Activated CD4-positive, alpha-beta T cell treated with anti-CD3 and anti-CD28 coated beads, Interleukin-2, amount 10 ng/mL, durations not matched to agents 24 days and 14 days (primary cell): ENCODE measurements around the gene ITGB3. TPM values are rescaled to one million over a fixed set of nuclear protein-coding genes. Genes with fewer than 3 reads are reported as not detected.

Experiments
- DNase-seq: peaks from one replicate; pipeline ENCODE4 v3.0.0; 2022
- H3K27ac Mint-ChIP-seq: one replicate; pipeline ENCODE4 v1.8.0; 2022; ENCODE audit warnings: mild to moderate bottlenecking, mixed read lengths
- H3K27me3 Mint-ChIP-seq: one replicate; pipeline ENCODE4 v1.8.0; 2022; ENCODE audit warnings: mixed read lengths
- H3K36me3 Mint-ChIP-seq: one replicate; pipeline ENCODE4 v1.8.0; 2022; ENCODE audit warnings: low read depth, mild to moderate bottlenecking, mixed read lengths
- H3K4me1 Mint-ChIP-seq: one replicate; pipeline ENCODE4 v1.8.0; 2021; ENCODE audit warnings: mixed read lengths
- H3K4me3 Mint-ChIP-seq: one replicate; pipeline ENCODE4 v1.8.0; 2022; ENCODE audit warnings: mild to moderate bottlenecking, moderate library complexity, mixed read lengths
- H3K9me3 Mint-ChIP-seq: one replicate; pipeline ENCODE4 v1.8.0; 2021; ENCODE audit warnings: mixed read lengths
- intact Hi-C: fragments of 100-400 bp; cut with micrococcal nuclease; formaldehyde crosslinking; loops from one replicate; pipeline ENCODE4 v1.15.1; 2023
- total RNA-seq: library from RNA; stranded (reverse); gene quantifications from 2 replicates; pipeline ENCODE4 v1.2.3, GENCODE V29; 2022

ITGB3 gene
- total RNA-seq, 1 donor from 2014 or later, result not detected

DNA sequence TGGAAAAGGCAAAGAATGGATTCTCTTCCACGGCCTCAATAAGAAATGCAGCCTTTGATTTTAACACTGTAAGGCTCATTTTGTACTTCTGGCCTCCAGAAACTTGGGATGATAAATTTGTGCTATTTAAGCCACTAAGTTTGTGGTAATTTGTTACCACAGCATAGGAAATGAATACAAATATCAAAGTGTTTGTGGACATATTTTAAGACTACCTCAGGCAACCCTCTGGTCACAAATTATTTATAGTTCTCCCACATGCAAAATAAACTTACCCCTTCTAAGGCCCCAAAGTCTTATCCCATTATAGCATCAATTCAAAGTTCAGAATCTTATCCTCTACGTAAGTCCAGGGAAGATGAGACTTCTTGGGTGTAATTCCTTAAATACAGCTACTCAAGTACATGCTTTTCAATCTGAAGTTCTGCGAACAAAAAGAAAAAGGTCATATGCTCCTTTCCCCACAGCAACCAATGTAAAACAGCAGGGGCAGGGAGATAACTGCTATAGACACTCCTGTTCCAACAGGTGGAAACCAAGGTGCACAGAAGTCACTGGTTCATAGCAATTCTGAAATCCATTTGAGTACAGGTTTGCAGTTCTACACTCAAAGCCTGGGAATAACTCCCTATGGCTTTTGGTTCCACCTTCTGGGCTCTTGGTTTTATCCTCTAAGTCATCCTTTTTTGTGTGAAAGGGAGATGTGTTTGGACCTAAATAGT lies 64.7 kb downstream of the ITGB3 start:
- Mint-ChIP-seq H3K27ac (no peak overlapping the region), H3K36me3 (no peaks in the 10 kb centered on the region), H3K9me3 (no peaks in the 10 kb centered on the region), H3K4me3 (no peak overlapping the region), H3K4me1 (peaks cover 7% of the 10 kb centered on the region), H3K27me3 (peaks cover 27% of the 10 kb centered on the region)
- no peak for DNase-seq
- intact Hi-C loops, result no loop called here

DNA sequence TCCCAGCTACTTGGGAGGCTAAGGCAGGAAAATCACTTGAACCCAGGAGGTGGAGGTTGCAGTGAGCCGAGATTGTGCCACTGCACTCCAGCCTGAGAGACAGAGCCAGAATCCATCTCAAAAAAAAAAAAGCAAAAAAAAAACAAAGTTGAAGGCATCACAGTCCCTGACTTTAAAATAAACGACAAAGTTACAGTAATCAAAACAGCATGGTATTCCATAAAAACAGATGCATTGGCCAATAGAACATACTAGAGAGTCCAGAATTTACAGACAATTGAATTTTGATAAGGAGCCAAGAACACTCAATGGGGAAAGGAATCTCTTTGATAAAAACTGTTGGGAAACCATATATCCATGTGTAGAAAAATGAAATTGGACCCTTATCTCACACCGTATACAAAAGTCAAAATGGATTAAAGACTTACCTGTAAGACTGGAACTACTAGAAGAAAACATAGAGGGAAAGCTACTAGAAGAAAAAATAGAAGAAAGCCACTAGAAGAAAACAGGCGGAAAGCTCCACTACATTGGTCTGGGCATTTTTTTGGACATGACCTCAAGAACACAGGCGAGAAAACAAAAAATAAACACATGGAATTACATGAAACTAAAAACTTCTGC lies 67.4 kb downstream of the ITGB3 start:
- DNase-seq, result no peak
- no peak overlapping the region for H3K27ac Mint-ChIP-seq
- H3K36me3 Mint-ChIP-seq, result no peaks in the 10 kb centered on the region
- peaks cover 30% of the 10 kb centered on the region for H3K27me3 Mint-ChIP-seq
- H3K4me1 Mint-ChIP-seq, result peaks cover 17% of the 10 kb centered on the region
- intact Hi-C loops, result no loop called here
- H3K9me3 Mint-ChIP-seq, result no peaks in the 10 kb centered on the region
- H3K4me3 Mint-ChIP-seq, result no peak overlapping the region

DNA sequence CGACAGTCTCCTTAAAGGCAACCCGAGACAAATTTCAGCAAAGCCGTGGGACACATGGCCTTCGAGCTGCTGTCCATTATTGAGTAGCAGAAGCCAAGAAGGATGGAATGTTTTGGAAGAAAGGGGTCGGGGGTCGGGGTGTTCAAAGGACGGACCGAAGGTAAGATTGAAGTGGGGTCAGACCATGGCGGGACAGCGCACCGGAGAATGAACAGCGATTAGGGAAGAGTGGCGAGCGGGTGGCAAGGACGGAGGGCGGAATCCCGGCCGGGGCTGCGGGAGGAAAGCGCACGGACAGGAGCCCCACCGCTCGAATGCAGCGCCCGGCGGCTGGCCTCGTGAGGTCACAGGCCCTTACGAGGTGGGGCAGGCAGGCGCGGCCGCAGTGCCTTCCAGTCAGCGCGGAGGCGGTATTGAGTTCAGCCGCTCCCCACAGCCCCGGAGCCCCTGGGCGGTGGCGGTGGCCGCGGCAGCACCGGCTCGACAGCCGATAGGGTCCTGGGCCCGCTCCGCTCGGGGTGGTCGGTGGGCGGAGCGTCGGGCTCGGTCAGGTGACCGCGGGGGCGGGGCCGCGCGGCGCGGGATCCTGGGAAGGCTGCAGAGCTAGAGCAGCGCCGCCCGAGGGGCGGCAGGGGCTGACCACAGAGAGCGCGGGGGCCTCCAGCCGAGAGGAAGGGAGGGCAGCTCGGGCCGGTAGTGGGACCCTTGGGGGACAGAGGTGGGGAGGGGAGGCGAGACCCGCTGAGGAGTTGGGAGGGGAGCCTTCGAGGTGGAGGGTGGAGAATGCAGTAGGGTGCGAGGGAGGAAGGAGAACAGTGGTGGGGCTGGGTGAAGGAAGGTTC lies 70.0 kb downstream of the ITGB3 start, which contains the start of gene EFCAB13:
Gene EFCAB13, plus strand, starts transcription at position 574 of the 842 bp plus-strand sequence. CDS start 4,399 bp downstream, outside the sequence.
- Mint-ChIP-seq H3K4me1 (peaks cover 17% of the 10 kb centered on the region), H3K4me3 (peak within 1 kb of the TSS; percentile 99), H3K9me3 (no peaks in the 10 kb centered on the region), H3K27ac (peak within 1 kb of the TSS; percentile 93), H3K27me3 (peaks cover 26% of the 10 kb centered on the region), H3K36me3 (no peaks in the 10 kb centered on the region)
- intact Hi-C loops, result no loop called here
- peak; percentile 95 for DNase-seq

DNA sequence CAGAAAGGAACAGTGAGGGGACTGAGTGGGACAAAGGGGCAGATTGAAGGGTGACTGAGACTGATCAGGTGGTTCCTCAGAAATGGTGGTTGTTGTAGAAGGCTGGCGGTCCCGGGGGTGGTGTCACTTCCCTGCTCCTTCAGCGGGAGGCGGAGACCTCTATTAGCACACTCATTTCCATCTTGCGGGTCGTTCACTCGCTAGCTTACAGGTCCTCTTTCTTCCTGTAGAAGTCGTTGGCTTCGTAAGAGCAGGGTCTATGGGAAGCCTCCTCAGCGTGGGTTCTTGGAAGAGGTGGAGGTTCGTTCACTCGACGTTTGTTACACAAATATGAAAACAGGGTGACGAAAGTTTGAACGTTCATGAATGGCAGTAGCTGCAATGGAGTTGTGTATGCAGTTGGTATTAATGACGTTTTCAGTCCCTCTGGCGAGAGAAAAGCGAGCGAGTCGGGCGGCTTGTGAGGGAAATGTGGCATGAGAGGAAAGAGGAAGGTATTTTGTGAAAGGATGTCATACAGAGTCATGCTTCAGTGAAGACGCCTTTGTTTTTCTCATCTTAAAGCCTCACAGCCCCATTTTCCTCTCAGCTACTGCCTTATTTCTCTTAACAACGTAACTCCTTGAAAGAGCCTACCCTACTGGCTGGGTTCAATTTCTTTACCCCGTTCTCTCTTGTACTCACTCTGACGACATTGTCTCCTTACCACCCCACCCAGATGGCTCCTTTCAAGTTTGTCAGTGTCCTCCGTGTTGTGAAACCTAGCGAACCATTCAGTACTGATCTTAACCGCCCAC lies 70.8 kb downstream of the ITGB3 start:
- peak; percentile 87 for DNase-seq
- peak overlapping the region; percentile 99 for H3K4me3 Mint-ChIP-seq
- peaks cover 17% of the 10 kb centered on the region for H3K4me1 Mint-ChIP-seq
- no peaks in the 10 kb centered on the region for H3K9me3 Mint-ChIP-seq
- H3K36me3 Mint-ChIP-seq, result no peaks in the 10 kb centered on the region
- peak overlapping the region; percentile 93 for H3K27ac Mint-ChIP-seq
- H3K27me3 Mint-ChIP-seq, result peaks cover 26% of the 10 kb centered on the region
- intact Hi-C loops, result no loop called here

DNA sequence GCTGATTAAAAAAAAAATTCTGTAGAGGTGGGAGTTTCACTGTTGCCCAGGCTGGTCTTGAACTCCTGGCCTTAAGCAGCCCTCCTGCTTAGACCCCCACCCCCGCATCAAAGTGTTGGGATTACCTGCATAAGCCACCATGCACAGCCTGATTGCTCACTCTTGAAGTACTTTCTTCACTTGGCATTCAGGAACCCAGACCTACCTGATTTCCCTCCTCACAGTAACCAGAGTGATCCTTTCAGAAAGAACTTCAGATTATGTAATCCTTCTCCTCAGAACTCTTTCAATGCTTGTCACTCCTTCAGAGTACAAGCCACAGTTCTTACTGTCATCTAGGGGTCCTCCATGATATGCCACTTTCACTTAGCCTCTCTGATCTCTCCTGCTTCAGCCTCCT lies 71.5 kb downstream of the ITGB3 start:
- Mint-ChIP-seq H3K27me3 (peaks cover 24% of the 10 kb centered on the region), H3K4me3 (peak overlapping the region; percentile 99), H3K9me3 (no peaks in the 10 kb centered on the region), H3K4me1 (peaks cover 17% of the 10 kb centered on the region), H3K36me3 (no peaks in the 10 kb centered on the region), H3K27ac (no peak overlapping the region)
- DNase-seq, result no peak
- intact Hi-C loops, result no loop called here

DNA sequence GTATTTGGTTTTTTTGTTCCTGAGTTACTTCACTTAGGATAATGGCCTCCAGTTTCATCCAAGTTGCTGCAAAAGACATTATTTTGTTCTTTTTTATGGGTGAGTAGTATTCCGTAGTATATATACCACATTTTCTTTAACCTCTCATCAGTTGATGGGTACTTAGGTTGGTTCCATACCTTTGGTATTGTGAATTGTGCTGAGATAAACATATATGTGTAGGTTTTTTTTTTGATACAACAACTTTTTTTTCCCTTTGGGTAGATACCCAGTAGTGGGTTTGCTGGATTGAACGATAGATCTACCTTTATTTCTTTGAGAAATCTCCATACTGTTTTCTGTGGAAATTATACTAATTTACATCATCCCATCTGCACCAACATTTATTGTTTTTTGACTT lies 76.9 kb downstream of the ITGB3 start:
- Mint-ChIP-seq H3K36me3 (peaks cover 1% of the 10 kb centered on the region), H3K27me3 (peaks cover 9% of the 10 kb centered on the region), H3K9me3 (no peaks in the 10 kb centered on the region), H3K27ac (no peak overlapping the region), H3K4me1 (peaks cover under 1% of the 10 kb centered on the region), H3K4me3 (no peak overlapping the region)
- DNase-seq, result no peak
- intact Hi-C loops, result no loop called here

DNA sequence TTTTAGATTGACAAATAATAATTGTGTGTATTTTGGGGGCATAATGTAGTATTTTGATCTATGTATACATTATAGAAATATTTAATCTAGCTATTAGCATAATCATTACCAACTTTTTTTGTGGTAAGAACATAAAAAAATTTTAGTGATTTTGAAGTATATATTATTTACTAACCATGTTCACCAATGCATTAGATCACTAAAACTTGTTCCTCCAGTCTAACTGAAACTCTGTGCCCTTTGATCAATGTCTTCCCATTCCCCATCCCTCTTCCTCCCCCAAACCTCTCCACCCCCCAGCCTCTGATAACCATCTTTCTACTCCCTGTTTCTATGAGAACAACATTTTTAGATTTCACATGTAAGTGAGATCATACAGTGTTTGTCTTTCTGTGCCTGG lies 78.7 kb downstream of the ITGB3 start:
- Mint-ChIP-seq H3K4me1 (no peaks in the 10 kb centered on the region), H3K27me3 (peaks cover 5% of the 10 kb centered on the region), H3K4me3 (no peak overlapping the region), H3K9me3 (no peaks in the 10 kb centered on the region), H3K27ac (no peak overlapping the region), H3K36me3 (peaks cover 1% of the 10 kb centered on the region)
- intact Hi-C loops, result no loop called here
- no peak for DNase-seq

DNA sequence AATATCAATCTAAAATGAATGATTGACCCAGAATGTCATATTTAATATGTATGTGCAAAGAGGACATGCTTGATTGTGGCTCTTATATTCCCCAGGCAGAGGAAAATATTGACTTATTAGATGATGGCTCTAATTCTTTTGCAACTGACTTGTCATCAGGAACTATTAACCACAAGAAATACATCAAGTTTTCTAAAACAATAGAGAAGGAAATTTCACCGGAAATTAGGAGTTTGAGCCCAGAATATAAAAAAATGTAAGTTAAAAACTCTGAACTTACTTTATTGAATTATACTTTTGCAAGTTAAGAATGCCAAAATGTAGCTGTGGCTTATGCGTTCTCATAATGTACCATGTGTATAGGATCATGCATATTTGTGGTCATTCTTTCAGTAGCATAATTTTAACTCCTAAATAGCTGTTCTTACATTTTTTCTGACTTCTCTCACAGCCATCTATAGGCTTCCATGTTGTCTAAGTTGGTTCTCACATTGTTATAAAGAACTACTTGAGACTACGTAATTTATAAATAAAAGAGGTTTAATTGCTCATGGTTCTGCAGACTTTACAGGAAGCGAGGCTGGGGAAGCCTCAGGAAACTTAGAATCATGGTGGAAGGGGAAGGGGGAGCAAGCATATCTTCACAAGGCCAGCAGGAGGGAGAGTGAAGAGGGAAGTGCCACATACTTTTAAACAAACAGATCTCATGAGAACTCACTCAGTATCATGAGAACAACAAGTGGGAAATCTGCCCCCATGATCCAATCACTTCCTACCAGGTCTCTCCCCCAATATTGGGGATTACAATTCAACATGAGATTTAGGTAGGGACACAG lies 81.7 kb downstream of the ITGB3 start:
- H3K4me3 Mint-ChIP-seq, result no peak overlapping the region
- DNase-seq, result no peak
- peaks cover 1% of the 10 kb centered on the region for H3K36me3 Mint-ChIP-seq
- H3K27ac Mint-ChIP-seq, result no peak overlapping the region
- peaks cover 4% of the 10 kb centered on the region for H3K27me3 Mint-ChIP-seq
- no peaks in the 10 kb centered on the region for H3K4me1 Mint-ChIP-seq
- H3K9me3 Mint-ChIP-seq, result no peaks in the 10 kb centered on the region
- intact Hi-C loops, result no loop called here

DNA sequence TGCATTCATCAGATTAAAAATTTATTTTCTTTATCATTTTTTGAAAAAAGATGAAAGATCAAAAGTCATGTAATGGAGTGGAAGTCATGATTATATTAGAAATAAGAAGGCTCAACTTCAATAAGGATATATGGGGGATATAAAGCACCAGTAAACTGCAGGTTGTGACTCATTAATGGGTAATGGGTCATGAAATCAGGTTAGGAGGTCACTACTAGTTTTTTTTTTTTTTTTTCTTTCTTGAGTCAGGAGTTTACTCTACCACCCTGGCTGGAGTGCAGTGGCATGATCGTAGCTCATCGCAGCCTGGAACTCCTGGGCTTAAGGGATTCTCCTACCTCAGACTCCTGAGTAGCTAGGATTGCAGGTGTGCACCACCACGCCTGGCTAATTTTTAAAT lies 84.4 kb downstream of the ITGB3 start:
- Mint-ChIP-seq H3K9me3 (no peaks in the 10 kb centered on the region), H3K4me3 (no peak overlapping the region), H3K4me1 (peaks cover 2% of the 10 kb centered on the region), H3K27me3 (peaks cover 3% of the 10 kb centered on the region), H3K27ac (no peak overlapping the region), H3K36me3 (peaks cover 3% of the 10 kb centered on the region)
- no peak for DNase-seq
- intact Hi-C loops, result no loop called here

DNA sequence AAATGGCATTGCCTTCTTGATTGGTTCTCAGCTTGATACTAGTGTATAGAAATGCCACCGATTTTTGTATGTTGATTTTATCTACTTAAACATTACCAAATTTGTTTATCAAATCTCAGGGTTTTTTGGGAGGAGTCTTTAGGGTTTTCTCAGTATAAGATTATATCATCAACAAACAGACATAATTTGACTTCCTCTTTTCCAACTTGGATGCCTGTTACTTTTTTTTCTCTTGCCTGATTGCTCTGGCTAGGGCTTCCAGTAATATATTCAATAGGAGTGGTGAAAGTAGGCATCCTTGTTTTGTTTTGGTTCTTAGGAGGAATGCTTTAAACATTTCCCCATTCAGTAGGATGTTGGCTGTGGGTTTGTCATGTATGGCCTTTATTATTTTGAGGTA lies 99.2 kb downstream of the ITGB3 start:
- peaks cover 2% of the 10 kb centered on the region for H3K27me3 Mint-ChIP-seq
- no peak overlapping the region for H3K27ac Mint-ChIP-seq
- H3K9me3 Mint-ChIP-seq, result peaks cover 5% of the 10 kb centered on the region
- DNase-seq, result no peak
- peaks cover 1% of the 10 kb centered on the region for H3K36me3 Mint-ChIP-seq
- H3K4me3 Mint-ChIP-seq, result no peak overlapping the region
- peaks cover 4% of the 10 kb centered on the region for H3K4me1 Mint-ChIP-seq
- intact Hi-C loops, result no loop called here

DNA sequence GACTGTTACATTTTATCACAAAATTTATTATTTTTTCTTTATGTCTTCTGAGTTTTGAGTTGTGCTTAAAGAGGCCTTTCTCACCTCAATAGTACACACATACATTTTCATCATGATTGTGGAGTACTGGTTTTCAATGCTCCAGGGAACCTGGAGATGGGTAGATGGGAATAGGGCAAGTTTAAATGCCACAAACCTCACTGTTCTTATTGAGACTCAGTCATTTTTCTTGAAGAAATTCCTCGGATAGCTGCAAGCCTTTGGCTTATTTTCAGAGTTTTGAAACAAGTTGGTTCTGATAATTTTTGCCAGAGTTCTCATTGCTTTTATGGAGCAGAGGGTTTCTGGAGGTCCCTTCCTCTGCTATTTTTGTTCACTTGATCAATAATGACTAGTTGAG lies 105.0 kb downstream of the ITGB3 start:
- H3K9me3 Mint-ChIP-seq, result peaks cover 4% of the 10 kb centered on the region
- peaks cover 3% of the 10 kb centered on the region for H3K4me1 Mint-ChIP-seq
- peaks cover 1% of the 10 kb centered on the region for H3K36me3 Mint-ChIP-seq
- H3K4me3 Mint-ChIP-seq, result no peak overlapping the region
- no peak overlapping the region for H3K27ac Mint-ChIP-seq
- peaks cover 2% of the 10 kb centered on the region for H3K27me3 Mint-ChIP-seq
- no peak for DNase-seq
- intact Hi-C loops, result no loop called here
